AG10803 (cell line): ENCODE measurements around the gene C1QTNF1.

Experiments used
- DNase-seq: peaks from one replicate; pipeline ENCODE4 v3.0.0; 2010; ENCODE audit warnings: low read depth
- H3K4me3 ChIP-seq: 2 replicates; pipeline ENCODE4 v1.5.1; 2011; ENCODE audit warnings: mild to moderate bottlenecking, low read length, control low read depth
- TF ChIP-seq, protein P1 (sequence below): conservative IDR thresholded peaks from 2 replicates; pipeline ENCODE4 v1.5.1; 2011; ENCODE audit warnings: mild to moderate bottlenecking, low read length, control low read depth, inconsistent platforms

Gene C1QTNF1

DNA sequence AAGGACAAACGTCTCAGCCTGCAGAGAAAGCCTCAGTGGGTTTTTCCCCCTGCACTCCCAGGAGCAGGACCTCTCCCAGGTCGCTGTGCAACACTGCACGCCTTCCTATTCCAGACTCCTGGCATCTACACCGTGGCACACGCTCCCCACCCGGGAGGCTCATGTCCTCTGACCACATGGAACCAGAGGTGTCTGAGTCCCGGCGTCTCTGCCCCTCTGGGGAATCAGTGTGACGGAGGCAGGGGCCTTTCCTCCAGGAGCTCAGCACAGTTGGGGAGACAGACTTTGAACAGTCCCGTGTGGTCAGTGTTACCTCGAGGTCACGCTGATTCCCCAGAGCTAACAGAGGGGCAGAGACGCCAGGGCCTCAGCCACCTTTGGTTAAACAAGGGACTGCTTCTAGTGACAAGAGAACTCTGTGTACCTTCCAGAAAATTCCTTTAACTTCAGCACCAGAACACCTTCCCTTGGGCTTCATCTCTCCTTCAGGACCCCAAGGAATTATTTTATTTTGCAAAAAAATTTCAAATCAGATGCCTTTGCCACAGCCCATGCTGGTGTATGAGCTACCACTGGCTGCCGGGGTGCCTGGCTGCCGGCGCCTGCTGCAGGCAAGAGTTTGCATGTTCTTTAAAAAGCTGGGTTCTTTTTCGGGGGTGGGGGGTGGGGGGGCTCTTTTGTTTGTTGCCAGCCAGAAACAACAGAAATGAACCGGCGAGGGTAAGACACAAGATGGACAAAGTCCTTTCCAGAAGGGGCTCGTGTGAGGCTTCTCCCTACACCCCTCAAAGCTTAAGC, 21.0 kb upstream of the C1QTNF1 start:
- no peak overlapping the region for H3K4me3 ChIP-seq
- no peak for DNase-seq
- TF ChIP-seq, protein P1, sequence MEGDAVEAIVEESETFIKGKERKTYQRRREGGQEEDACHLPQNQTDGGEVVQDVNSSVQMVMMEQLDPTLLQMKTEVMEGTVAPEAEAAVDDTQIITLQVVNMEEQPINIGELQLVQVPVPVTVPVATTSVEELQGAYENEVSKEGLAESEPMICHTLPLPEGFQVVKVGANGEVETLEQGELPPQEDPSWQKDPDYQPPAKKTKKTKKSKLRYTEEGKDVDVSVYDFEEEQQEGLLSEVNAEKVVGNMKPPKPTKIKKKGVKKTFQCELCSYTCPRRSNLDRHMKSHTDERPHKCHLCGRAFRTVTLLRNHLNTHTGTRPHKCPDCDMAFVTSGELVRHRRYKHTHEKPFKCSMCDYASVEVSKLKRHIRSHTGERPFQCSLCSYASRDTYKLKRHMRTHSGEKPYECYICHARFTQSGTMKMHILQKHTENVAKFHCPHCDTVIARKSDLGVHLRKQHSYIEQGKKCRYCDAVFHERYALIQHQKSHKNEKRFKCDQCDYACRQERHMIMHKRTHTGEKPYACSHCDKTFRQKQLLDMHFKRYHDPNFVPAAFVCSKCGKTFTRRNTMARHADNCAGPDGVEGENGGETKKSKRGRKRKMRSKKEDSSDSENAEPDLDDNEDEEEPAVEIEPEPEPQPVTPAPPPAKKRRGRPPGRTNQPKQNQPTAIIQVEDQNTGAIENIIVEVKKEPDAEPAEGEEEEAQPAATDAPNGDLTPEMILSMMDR: no peak

DNA sequence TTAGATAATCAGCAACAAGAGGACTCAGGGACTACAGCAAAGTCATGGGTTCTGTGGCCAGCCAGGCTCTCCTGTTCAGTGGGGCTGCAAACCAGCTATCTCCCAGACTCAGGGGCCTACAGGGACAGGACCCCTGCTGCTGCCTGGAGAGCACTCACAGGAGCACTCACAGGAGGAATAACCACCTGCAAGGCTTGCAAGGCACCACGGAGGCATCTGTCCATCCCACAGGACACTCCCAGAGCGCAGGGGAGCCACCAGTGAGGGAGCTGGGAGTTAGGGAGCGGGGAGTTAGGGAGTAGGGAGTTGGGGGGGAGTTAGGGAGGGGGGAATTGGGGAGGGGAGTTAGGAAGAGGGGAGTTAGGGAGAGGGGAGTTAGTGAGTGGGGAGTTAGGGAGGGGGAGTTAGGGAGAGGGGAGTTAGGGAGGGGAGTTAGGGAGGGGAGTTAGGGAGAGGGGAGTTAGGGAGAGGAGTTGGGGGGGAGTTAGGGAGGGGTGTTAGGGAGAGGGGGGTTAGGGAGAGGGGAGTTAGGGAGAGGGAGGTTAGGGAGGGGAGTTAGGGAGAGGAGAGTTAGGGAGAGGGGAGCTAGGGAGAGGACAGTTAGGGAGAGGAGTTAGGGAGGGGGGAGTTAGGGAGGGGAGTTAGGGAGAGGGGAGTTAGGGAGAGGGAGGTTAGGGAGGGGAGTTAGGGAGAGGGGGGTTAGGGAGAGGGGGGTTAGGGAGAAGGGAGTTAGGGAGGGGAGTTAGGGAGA, 20.1 kb upstream of the C1QTNF1 start:
- no peak for DNase-seq
- TF ChIP-seq, protein P1: no peak

DNA sequence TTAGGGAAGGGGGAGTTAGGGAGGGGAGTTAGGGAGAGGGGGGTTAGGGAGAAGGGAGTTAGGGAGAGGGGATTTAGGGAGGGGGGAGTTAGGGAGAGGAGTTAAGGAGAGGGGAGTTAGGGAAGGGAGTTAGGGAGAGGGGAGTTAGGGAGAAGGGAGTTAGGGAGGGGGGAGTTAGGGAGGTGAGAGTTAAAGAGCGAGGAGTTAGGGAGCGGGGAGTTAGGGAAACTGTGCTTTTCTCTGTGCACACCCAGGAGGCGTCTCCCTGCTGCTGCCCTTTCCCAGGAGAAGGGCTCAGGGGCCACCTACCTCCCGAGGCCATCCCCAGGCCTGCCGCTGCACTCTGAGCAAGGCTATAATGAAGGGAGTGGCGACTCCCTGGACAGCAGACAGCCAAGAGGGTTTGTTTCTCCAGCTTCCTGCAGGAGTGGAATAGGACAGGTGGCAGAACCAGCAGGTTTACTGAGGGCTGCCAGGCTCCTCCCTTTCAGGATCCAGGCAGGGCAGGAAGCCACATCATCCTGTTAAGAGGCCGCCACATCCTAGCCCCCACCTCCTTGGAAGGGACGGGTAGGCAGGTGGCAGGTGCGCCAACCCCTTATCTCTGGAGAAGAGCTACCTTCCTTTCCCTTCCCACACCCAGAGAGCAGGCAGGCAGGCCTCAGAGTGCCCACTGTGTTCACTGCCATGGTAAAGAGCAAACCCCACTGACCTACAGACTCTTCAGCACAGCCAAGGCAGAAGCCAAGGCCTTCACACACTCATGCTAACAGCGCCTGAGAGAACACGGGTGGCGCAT, 18.7 kb upstream of the C1QTNF1 start:
- TF ChIP-seq, protein P1: no peak
- H3K4me3 ChIP-seq: no peak overlapping the region
- no peak for DNase-seq

More for the DNA sequence above, 20.1 kb upstream of the C1QTNF1 start:
- H3K4me3 ChIP-seq: no peak overlapping the region

DNA sequence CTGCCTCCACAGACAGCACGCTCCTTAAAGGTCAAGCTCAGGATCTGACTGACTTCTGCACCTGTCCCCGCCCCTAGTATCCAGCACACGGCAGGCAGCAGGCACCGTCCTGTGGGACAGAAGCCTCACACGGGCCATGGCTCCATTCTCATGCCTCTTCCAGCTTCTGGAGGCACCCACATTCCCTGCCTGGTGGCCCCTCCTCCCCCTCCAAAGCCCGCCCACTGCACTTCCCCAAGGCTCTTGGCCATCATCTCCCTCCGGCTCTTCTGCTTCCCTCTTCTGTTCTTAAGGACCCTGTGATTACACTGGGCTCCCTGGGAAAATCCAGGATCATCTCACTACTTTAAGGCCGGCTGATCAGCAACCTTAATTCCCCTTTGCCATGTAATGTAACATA, 17.9 kb upstream of the C1QTNF1 start:
- TF ChIP-seq, protein P1: no peak
- no peak for DNase-seq
- no peak overlapping the region for H3K4me3 ChIP-seq

DNA sequence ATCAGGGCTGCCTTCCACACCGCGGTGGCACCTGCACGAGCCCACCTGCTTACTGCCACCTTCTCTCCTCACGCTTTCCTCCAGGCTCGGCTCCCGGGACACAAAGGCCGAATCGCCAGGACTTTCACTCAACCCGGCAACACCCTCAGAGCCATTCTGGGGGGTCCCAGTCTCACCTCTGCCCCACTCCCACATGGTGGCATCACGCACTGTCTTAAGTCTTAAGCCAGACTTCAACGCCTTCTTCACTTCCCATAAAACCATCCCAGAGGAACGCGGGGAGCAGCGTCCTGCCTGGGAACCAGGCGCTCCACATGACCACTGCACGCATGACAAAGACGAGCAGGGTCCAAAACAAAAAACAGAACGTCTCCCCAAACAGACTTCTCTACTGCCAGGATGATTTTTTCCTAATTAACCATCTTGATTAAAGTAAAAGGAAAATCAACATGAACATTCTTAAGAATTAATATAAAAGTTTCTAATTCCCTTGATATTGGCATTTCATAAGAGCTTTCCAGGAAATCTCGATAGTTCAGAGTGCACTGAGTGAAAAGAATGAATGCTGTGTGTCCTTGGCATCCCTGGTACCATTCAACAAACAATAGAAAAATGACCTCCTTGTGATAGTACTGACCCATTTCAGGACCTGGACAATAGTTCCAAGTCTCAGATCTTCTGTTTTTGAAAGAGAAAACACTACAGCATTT, 17.0 kb upstream of the C1QTNF1 start:
- no peak overlapping the region for H3K4me3 ChIP-seq
- TF ChIP-seq, protein P1: no peak
- DNase-seq: no peak

DNA sequence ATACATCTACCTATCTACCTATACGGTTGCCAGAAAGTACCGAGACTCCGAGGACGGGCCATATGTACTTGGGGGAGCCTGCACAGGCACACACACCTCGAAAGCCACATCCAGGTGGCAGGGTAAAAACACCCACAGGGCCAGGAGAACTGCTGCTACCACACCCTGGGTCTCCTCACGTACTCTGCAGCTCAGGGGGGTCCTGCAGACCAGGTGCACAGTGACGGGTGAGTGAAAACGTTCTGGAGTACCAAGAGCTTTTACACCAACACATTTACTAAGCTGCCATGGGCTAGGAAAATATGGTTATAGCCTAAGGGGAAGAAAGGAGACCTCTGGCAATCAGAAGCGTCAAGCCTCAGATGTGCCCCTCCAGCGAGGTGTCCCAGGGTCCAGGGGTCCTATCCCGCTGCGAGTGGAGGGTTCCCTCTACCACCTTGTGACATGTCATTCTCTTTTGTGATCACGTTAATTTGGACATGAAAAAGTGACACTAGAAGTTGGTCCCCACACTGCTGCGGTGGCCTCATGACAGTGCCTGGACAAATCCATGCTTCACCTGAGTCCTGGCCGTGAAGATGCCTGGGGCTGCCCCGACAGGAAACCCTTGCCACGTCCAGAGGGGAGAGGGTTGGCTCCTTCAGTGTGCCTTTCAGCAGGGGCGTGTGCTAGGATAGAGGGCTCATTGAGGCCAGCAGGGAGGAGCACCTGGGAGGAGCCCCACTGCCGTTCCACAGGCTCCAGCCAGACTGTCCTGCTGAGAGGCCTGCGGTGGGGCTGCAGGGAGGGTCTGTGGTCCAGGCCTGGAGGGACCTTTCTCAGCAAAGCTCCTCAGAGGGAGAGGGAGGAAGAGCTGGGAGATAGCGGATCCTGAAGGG, 16.2 kb upstream of the C1QTNF1 start:
- TF ChIP-seq, protein P1: no peak
- DNase-seq: no peak
- H3K4me3 ChIP-seq: peak overlapping the region; percentile 98
